ENCODE results near the gene PLAAT1. TPM values are rescaled to one million over a fixed set of nuclear protein-coding genes. Genes with fewer than 3 reads are reported as not detected.

Gene PLAAT1
- total RNA-seq, 1 experiment from 2014 or later, result not detected

DNA sequence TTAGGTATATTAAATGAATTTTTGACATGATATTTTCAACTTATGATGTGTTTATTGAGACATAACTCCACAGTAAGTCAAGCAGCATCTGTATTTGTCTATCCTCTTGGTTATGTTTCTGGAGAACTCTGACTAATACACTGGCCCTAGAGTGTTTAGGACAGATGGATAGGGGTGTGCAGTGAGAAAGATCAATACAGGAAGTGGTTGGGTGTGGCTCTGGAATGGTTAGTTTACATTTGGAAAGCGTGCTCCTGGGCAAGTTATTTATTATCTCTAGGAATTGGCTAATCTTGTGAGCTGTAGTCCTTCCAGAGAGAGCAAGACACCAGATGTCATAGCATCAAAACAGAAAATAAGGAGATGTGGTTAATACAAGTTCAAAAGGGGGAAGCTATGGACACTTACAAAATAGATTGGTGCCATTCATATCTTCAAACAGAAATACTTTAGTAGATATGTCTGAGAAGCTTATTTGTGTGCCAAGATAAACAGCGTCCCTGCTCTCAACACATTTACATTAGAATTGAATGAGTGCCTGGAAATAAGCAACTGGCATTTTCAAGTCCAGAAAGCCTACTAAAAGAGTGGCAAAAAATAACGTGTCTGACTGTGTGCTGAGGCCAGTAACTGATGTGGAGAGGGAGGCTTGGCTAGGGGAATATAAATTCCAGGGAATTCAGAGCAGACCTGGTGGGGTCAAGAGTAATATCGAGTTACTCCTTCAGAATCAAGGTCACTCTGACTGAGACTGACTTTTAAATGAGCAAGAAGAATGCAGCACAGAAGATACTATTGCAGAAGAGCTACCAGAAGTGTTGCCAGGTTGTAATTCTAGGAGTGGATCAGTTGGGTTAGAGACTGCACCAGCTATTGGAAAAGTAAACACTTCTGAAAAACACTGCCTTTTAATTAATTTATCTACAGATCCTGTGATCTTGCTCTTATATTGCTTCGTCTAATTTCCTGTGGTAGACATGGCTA is 33.4 kb upstream of the PLAAT1 start:
- no peak for TF ChIP-seq EZH2 (IDR thresholded peaks at IDR 0.05; ENCODE audit: low read depth)
- TF ChIP-seq, protein P1, sequence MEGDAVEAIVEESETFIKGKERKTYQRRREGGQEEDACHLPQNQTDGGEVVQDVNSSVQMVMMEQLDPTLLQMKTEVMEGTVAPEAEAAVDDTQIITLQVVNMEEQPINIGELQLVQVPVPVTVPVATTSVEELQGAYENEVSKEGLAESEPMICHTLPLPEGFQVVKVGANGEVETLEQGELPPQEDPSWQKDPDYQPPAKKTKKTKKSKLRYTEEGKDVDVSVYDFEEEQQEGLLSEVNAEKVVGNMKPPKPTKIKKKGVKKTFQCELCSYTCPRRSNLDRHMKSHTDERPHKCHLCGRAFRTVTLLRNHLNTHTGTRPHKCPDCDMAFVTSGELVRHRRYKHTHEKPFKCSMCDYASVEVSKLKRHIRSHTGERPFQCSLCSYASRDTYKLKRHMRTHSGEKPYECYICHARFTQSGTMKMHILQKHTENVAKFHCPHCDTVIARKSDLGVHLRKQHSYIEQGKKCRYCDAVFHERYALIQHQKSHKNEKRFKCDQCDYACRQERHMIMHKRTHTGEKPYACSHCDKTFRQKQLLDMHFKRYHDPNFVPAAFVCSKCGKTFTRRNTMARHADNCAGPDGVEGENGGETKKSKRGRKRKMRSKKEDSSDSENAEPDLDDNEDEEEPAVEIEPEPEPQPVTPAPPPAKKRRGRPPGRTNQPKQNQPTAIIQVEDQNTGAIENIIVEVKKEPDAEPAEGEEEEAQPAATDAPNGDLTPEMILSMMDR (conservative IDR thresholded peaks at IDR 0.05), result no peak
- Histone ChIP-seq H3K4me2 (no peak overlapping the region), H3K27ac (no peak overlapping the region)

DNA sequence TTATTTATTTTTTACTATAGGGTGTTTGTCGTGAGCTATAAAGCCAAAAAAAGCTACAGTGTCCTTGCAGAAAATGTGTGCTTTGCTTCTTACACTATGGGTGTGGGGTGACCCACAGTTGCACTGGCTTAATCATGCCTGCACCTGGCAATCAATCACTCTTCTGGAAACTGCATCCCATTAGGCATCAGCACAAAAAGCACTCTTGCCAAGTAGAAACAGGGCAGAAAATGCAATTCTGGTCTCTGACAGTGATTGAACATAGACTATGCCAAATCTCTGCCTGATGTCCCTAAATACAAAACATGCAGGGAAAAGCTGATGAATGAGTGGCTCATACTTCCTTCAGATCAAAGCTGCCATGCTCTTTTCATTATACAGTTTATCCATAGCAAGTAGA is 30.4 kb upstream of the PLAAT1 start:
- no peak for TF ChIP-seq EZH2 (IDR thresholded peaks at IDR 0.05; ENCODE audit: low read depth)
- TF ChIP-seq, protein P1 (conservative IDR thresholded peaks at IDR 0.05), result no peak
- H3K9me2 ChIP-seq (ENCODE audit: insufficient read depth), result no peaks in the 10 kb centered on the region
- no peaks in the 10 kb centered on the region for H3F3A ChIP-seq (ENCODE audit: insufficient read depth, low read depth)
- no peak overlapping the region for H3K27ac ChIP-seq
- POLR2A ChIA-PET (ENCODE audit: unreplicated experiment), result no interaction called here
- CTCF ChIA-PET, result no interaction called here
- no peaks in the 10 kb centered on the region for H3K9me3 ChIP-seq (ENCODE audit: insufficient read depth, low read depth)
- H3K79me2 ChIP-seq (ENCODE audit: low read depth), result no peaks in the 10 kb centered on the region
- intact Hi-C loops (cut with micrococcal nuclease; ENCODE audit: unreplicated experiment), result no loop called here
- 0 out of 2 replicates have a peak, but pooled peaks cover 5% of the 10 kb centered on the region for H3K4me1 ChIP-seq (replicated peaks; ENCODE audit: insufficient read depth)
- no TSS peak for BruUV-seq (replicated peaks)
- H3K36me3 ChIP-seq (ENCODE audit: low read depth), result no peaks in the 10 kb centered on the region
- no peaks in the 10 kb centered on the region for H3K27me3 ChIP-seq (ENCODE audit: insufficient read depth, low read depth)
- no peak overlapping the region for H3K4me3 ChIP-seq
- H4K20me1 ChIP-seq (ENCODE audit: insufficient read depth), result no peaks in the 10 kb centered on the region
- no peak overlapping the region for H2AFZ ChIP-seq
- no peak overlapping the region for H3K4me2 ChIP-seq
- DNase-seq, result no peak

More for the DNA sequence above, 33.4 kb upstream of the PLAAT1 start:
- Histone ChIP-seq H3K9me2 (ENCODE audit: insufficient read depth) (no peaks in the 10 kb centered on the region), H3K4me1 (replicated peaks; ENCODE audit: insufficient read depth) (no peaks in the 10 kb centered on the region), H3K27me3 (ENCODE audit: insufficient read depth, low read depth) (0 out of 2 replicates have a peak, but pooled peaks cover 4% of the 10 kb centered on the region), H3K4me3 (no peak overlapping the region), H2AFZ (no peak overlapping the region), H3K79me2 (ENCODE audit: low read depth) (no peaks in the 10 kb centered on the region), H3K36me3 (ENCODE audit: low read depth) (no peaks in the 10 kb centered on the region), H4K20me1 (ENCODE audit: insufficient read depth) (no peaks in the 10 kb centered on the region), H3F3A (ENCODE audit: insufficient read depth, low read depth) (no peaks in the 10 kb centered on the region), H3K9me3 (ENCODE audit: insufficient read depth, low read depth) (no peaks in the 10 kb centered on the region)
- DNase-seq, result no peak
- no TSS peak for BruUV-seq (replicated peaks)
- POLR2A ChIA-PET (ENCODE audit: unreplicated experiment), result no interaction called here
- CTCF ChIA-PET, result no interaction called here
- intact Hi-C loops (cut with micrococcal nuclease; ENCODE audit: unreplicated experiment), result no loop called here

DNA sequence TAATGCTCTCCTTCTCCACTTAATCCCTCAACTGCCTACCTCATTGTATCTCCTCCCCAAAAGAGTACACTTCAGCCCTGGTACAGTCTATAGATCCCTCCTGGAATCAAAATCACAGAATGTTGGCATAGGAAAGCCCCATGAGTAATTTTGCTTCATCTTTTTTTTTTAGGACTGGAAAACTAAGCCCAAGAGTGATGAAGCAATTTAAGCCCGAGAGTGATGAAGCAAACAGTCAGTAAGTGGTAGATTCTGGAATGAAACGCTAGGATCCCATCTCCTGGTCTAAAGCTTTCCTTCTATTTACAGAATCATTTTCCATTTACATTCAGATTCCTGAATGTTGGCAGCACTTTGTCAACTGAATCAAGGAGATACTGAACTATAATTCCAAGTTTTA is 29.8 kb upstream of the PLAAT1 start:
- ChIA-PET CTCF (no interaction called here), POLR2A (ENCODE audit: unreplicated experiment) (no interaction called here)
- no peak overlapping the region for H3K4me2 ChIP-seq
- intact Hi-C loops (cut with micrococcal nuclease; ENCODE audit: unreplicated experiment), result no loop called here
- H3K9me3 ChIP-seq (ENCODE audit: insufficient read depth, low read depth), result no peaks in the 10 kb centered on the region
- no peak for DNase-seq
- H3K9me2 ChIP-seq (ENCODE audit: insufficient read depth), result no peaks in the 10 kb centered on the region
- no TSS peak for BruUV-seq (replicated peaks)
- no peaks in the 10 kb centered on the region for H3K27me3 ChIP-seq (ENCODE audit: insufficient read depth, low read depth)
- no peaks in the 10 kb centered on the region for H3F3A ChIP-seq (ENCODE audit: insufficient read depth, low read depth)
- H4K20me1 ChIP-seq (ENCODE audit: insufficient read depth), result no peaks in the 10 kb centered on the region
- no peak overlapping the region for H3K27ac ChIP-seq
- H3K4me3 ChIP-seq, result no peak overlapping the region
- no peak overlapping the region for H2AFZ ChIP-seq
- 0 out of 2 replicates have a peak, but pooled peaks cover 5% of the 10 kb centered on the region for H3K4me1 ChIP-seq (replicated peaks; ENCODE audit: insufficient read depth)
- no peaks in the 10 kb centered on the region for H3K36me3 ChIP-seq (ENCODE audit: low read depth)
- H3K79me2 ChIP-seq (ENCODE audit: low read depth), result no peaks in the 10 kb centered on the region
- TF ChIP-seq, protein P1 (conservative IDR thresholded peaks at IDR 0.05), result no peak
- TF ChIP-seq EZH2 (IDR thresholded peaks at IDR 0.05; ENCODE audit: low read depth), result no peak

All from PC-9 (cell line).